ENCODE results near the gene NMB. TPM values are rescaled to one million over a fixed set of nuclear protein-coding genes. Genes with fewer than 3 reads are reported as not detected.

The NMB gene
- total RNA-seq (2014; rRNA removed; shearing (Covaris generic)) (7.7 and 14.0 TPM in 2 replicates), polyA plus RNA-seq (2016; fragmentation: Nextera tagmentation; extraction: Ambion mirVana) (8.2 and 11.1 TPM in 2 replicates)

- Histone ChIP-seq H3K9me3 (ENCODE audit: low read depth) (no peaks in the 10 kb centered on the region), H3K27me3 (replicated peaks; ENCODE audit: insufficient read depth) (no peaks in the 10 kb centered on the region), H2AFZ (peak within 1 kb of the TSS; percentile 77), H3K4me3 (peak within 1 kb of the TSS; percentile 67), H3F3A (ENCODE audit: insufficient read depth) (peaks cover 32% of the 10 kb centered on the region), H4K20me1 (ENCODE audit: insufficient read depth) (no peaks in the 10 kb centered on the region), H3K79me2 (ENCODE audit: insufficient read depth) (peaks cover 8% of the 10 kb centered on the region), H3K27ac (peak within 1 kb of the TSS; percentile 42), H3K4me1 (ENCODE audit: insufficient read depth) (peaks cover 8% of the 10 kb centered on the region), H3K9ac (peak within 1 kb of the TSS; percentile 81), H3K36me3 (ENCODE audit: low read depth) (no peaks in the 10 kb centered on the region), H3K4me2 (ENCODE audit: unreplicated experiment) (peak within 1 kb of the TSS; percentile 61), H3K9me2 (ENCODE audit: insufficient read depth) (no peaks in the 10 kb centered on the region)
- TF ChIP-seq EZH2 (IDR thresholded peaks at IDR 0.05; ENCODE audit: insufficient read depth, poor library complexity, severe bottlenecking) (no peak), EZH2phosphoT487 (IDR thresholded peaks at IDR 0.05; ENCODE audit: insufficient read depth, low read depth) (no peak)
- DNase-seq = peak; percentile 89
- WGBS, 2 experiments (ENCODE audit: low coverage in 1 of 2, low lambda C conversion rate in 2 of 2, missing lambda C conversion rate in 2 of 2) = 1 to 2% methylated on average over 36 to 60 of the region's 61 CpGs
- in situ Hi-C loops (cut with MboI) = loop anchor here (10.0 kb wide), 1 partner anchor 267 kb away; no protein-coding TSS in a partner anchor
These were observed at the start of gene NMB for GRCh38 chr15:84658080-84658787. Gene NMB (minus strand): TSS chr15:84658199. CDS start chr15:84658152, 47 bp downstream.

GRCh38 chr15:84703808-84704207 lies 45.8 kb upstream of the NMB start:
- no peak for DNase-seq
- Histone ChIP-seq H2AFZ (no peak overlapping the region), H3K27me3 (replicated peaks; ENCODE audit: insufficient read depth) (no peaks in the 10 kb centered on the region), H3K27ac (no peak overlapping the region), H3K4me2 (ENCODE audit: unreplicated experiment) (no peak overlapping the region), H3K9ac (no peak overlapping the region), H4K20me1 (ENCODE audit: insufficient read depth) (peaks cover 10% of the 10 kb centered on the region), H3K9me2 (ENCODE audit: insufficient read depth) (no peaks in the 10 kb centered on the region), H3F3A (ENCODE audit: insufficient read depth) (peaks cover 21% of the 10 kb centered on the region), H3K4me3 (no peak overlapping the region), H3K36me3 (ENCODE audit: low read depth) (no peaks in the 10 kb centered on the region), H3K4me1 (ENCODE audit: insufficient read depth) (peaks cover 12% of the 10 kb centered on the region), H3K79me2 (ENCODE audit: insufficient read depth) (peaks cover 100% of the 10 kb centered on the region), H3K9me3 (ENCODE audit: low read depth) (no peaks in the 10 kb centered on the region)
- in situ Hi-C loops (cut with MboI) = no loop called here
- TF ChIP-seq EZH2phosphoT487 (IDR thresholded peaks at IDR 0.05; ENCODE audit: insufficient read depth, low read depth) (no peak), EZH2 (IDR thresholded peaks at IDR 0.05; ENCODE audit: insufficient read depth, poor library complexity, severe bottlenecking) (no peak)
- WGBS, 2 experiments (ENCODE audit: low coverage in 1 of 2, low lambda C conversion rate in 2 of 2, missing lambda C conversion rate in 2 of 2) = 95 to 98% methylated on average over 5 of the region's 5 CpGs

GRCh38 chr15:84702961-84703482 lies 45.0 kb upstream of the NMB start:
- DNase-seq = peak; percentile 44
- Histone ChIP-seq H3K9ac (no peak overlapping the region), H3K4me2 (ENCODE audit: unreplicated experiment) (no peak overlapping the region), H3K4me1 (ENCODE audit: insufficient read depth) (peaks cover 9% of the 10 kb centered on the region), H3F3A (ENCODE audit: insufficient read depth) (peaks cover 17% of the 10 kb centered on the region), H3K9me3 (ENCODE audit: low read depth) (no peaks in the 10 kb centered on the region), H3K4me3 (no peak overlapping the region), H3K27ac (no peak overlapping the region), H3K36me3 (ENCODE audit: low read depth) (no peaks in the 10 kb centered on the region), H4K20me1 (ENCODE audit: insufficient read depth) (peaks cover 7% of the 10 kb centered on the region; the same call in 1 of the 2 replicates), H2AFZ (no peak overlapping the region), H3K9me2 (ENCODE audit: insufficient read depth) (no peaks in the 10 kb centered on the region), H3K27me3 (replicated peaks; ENCODE audit: insufficient read depth) (no peaks in the 10 kb centered on the region), H3K79me2 (ENCODE audit: insufficient read depth) (peaks cover 100% of the 10 kb centered on the region)
- TF ChIP-seq EZH2 (IDR thresholded peaks at IDR 0.05; ENCODE audit: insufficient read depth, poor library complexity, severe bottlenecking) (no peak), EZH2phosphoT487 (IDR thresholded peaks at IDR 0.05; ENCODE audit: insufficient read depth, low read depth) (no peak)
- in situ Hi-C loops (cut with MboI) = no loop called here
- WGBS, 2 experiments (ENCODE audit: low coverage in 1 of 2, low lambda C conversion rate in 2 of 2, missing lambda C conversion rate in 2 of 2) = 63% methylated on average over 4 of the region's 4 CpGs

GRCh38 chr15:84699538-84700191 lies 41.7 kb upstream of the NMB start:
- Histone ChIP-seq H3K9ac (no peak overlapping the region), H3K36me3 (ENCODE audit: low read depth) (no peaks in the 10 kb centered on the region), H3F3A (ENCODE audit: insufficient read depth) (peaks cover 16% of the 10 kb centered on the region; the same call in 1 of the 2 replicates), H3K9me2 (ENCODE audit: insufficient read depth) (no peaks in the 10 kb centered on the region), H2AFZ (no peak overlapping the region), H3K4me3 (no peak overlapping the region), H3K4me1 (ENCODE audit: insufficient read depth) (no peaks in the 10 kb centered on the region; the same call in 1 of the 2 replicates), H3K27ac (no peak overlapping the region), H3K79me2 (ENCODE audit: insufficient read depth) (peaks cover 100% of the 10 kb centered on the region), H3K27me3 (replicated peaks; ENCODE audit: insufficient read depth) (no peaks in the 10 kb centered on the region), H3K4me2 (ENCODE audit: unreplicated experiment) (no peak overlapping the region), H4K20me1 (ENCODE audit: insufficient read depth) (peaks cover 7% of the 10 kb centered on the region; the same call in 1 of the 2 replicates), H3K9me3 (ENCODE audit: low read depth) (no peaks in the 10 kb centered on the region)
- 80 to 85% methylated on average over 8 of the region's 8 CpGs for WGBS, 2 experiments (ENCODE audit: low coverage in 1 of 2, low lambda C conversion rate in 2 of 2, missing lambda C conversion rate in 2 of 2)
- in situ Hi-C loops (cut with MboI) = no loop called here
- TF ChIP-seq EZH2 (IDR thresholded peaks at IDR 0.05; ENCODE audit: insufficient read depth, poor library complexity, severe bottlenecking) (no peak), EZH2phosphoT487 (IDR thresholded peaks at IDR 0.05; ENCODE audit: insufficient read depth, low read depth) (no peak)
- DNase-seq = no peak

Data from GM23248 (cell line).